ENCODE results near the gene KRTAP12-2.
"Not testable (repeated sequence)": the region's sequence is repeated elsewhere in the genome, so short reads cannot be mapped to it uniquely, and the experiment has no call there.

The KRTAP12-2 gene

DNA sequence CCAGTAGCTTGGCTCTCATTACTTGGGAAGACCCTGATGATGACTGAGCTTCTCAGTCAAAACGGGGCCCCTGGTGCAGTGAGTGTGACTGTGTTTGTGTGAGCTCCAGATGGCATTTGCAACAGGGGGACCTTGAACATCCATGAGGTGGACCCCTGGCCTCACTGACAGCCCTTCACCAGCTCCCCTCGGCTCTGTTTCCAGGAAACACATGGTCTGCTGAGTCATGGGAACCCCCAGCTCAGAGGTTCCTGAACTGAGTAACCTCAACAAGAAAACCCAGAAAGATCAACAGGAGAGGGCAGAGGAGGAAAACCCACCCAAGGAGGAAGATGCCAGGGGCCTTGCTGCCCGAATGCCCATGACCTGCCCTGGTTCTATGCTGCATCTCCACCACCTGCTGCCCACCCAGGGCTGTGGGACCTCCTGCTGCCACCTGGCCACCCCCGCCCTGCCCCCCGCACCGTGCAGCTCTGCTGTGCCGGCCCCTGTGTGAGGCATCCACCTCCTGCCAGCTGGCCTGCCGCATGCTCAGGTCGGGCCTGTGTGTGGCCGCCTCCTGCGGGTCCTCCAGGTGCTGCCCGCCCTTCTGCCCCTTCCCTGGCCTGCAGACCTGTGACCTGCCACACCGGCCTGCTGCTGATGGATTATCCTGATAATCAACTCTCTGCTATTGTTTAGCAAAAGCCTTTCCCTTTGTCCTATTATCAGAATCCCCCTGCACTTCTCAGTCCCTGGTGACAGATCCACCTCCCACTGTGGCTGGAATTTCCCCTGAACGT lies 19.5 kb upstream of the KRTAP12-2 start:
- DNase-seq (ENCODE audit: low read depth in 2 of 2, low spot score in 1 of 2), result no peak

DNA sequence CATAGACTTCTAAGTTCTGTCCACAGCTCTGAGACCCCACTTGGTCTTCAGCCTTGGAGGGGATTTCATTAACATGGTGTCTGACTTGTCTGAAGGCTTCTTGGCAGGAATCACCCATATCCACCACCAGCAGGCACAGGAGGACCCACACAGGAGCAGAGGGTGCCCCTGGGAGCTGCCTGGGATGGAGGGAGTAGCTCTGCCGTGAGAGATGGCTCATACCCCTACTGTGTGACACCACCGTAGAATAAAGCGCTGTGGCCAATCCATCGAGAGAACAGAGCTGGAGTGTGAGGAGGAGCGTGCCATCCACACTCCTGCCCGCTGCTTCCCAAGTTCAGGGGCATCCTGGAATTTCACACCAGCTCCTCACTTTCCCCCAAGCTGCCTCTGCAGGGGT lies 18.3 kb upstream of the KRTAP12-2 start:
- DNase-seq (ENCODE audit: low read depth in 2 of 2, low spot score in 1 of 2), result not testable (repeated sequence)

DNA sequence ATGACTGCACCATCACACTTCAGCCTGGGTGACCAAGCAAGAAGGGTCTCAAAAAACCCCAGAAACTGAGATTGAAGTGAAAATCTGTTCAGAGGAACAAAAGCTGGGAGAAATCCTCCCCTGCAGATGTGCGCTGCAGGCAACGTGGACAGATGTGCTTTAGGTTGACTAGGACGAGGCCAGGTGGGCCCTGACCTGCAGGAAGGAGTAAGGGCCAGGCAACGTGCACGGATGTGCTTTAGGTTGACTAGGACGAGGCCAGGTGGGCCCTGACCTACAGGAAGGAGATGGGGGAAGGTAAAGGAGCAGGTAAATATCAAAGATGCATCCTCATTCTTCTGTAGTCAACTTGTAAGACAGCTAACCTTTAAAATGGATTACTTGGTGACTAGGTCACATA lies 17.8 kb upstream of the KRTAP12-2 start:
- DNase-seq (ENCODE audit: low read depth in 2 of 2, low spot score in 1 of 2), result no peak

DNA sequence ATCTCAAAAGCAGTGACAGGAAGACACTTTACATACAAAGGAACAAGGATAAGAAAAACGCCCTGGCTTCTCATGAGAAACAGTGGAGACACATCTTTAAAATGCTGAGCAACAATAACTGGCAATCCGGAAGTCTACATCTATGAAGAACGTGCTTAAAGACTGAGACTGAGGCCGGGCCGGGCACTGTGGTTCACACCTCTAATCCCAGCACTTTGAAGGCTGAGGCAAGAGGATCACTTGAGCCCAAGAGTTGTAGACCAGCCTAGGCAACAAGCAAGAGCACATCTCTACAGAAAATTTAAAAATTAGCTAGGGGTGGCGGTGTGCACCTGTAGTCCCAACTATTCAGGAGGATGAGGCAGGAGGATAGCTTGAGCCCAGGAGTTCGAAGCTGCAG lies 17.4 kb upstream of the KRTAP12-2 start:
- no peak for DNase-seq (ENCODE audit: low read depth in 2 of 2, low spot score in 1 of 2)

DNA sequence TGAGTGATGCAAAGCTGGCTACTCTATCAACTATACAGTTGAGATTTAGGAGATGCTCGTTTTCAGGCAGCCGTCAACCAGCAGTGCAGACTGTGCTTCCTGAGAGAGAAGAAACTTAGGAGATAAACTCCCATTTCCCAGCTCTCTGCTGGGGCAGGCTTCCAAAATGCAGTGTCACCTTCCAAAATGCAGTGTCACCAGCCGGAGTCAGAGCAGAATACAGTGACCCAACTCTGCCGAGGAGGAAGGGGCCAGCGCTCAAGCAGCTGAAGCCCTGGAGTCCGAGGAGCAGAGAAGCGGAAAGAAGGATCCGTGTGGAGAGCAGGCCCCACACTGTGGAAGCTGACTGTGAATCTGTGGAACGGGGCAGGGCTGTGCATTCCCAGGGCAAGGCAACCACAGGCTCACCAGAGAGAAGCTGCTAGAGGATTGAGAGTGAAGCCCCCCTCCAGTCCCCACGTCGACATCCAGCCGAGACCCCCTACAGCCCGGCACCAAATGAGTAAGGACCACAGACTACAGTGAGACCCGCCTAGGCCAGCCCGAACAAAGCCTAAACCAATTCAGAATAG lies 15.9 kb upstream of the KRTAP12-2 start:
- DNase-seq (ENCODE audit: low read depth in 2 of 2, low spot score in 1 of 2), result no peak

DNA sequence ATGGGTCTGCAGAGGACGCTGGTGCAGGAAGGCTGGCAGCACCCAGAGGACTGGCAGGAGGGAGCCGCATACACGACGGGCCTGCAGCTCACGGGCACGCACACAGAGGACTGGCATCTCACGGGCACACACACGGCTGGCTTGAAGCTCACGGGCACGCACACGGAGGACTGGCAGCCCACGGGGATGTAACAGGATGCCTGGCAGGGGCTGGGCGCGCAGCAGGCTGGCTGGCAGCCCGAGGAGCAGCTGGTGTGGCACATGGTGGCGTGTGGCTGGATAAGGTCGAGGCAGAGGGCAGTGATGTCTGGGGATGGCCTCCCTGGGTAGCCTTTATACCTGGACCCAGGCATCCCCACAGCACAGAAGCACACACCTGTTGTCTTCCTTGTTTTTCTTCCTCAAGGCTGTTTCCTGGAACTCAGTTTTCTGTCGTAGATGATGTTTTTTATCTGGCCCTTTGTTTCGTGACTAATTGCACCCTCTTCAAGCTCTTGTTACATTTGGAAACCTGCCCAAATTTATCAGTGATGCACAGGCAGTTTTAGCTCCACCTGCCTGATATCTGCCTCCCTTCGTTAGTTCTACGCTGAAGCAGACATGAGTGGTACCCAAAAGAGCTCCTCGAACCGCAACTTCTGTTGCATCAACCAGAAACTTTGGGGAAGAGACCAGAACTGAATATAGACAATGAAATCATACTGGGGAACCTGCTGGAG lies 15.3 kb upstream of the KRTAP12-2 start, which contains the start of gene KRTAP12-1:
Gene KRTAP12-1 (minus strand): TSS at position 303 of the 719 bp plus-strand sequence. CDS start 40 bp downstream, at position 263.
- no peak for DNase-seq (ENCODE audit: low read depth in 2 of 2, low spot score in 1 of 2)

DNA sequence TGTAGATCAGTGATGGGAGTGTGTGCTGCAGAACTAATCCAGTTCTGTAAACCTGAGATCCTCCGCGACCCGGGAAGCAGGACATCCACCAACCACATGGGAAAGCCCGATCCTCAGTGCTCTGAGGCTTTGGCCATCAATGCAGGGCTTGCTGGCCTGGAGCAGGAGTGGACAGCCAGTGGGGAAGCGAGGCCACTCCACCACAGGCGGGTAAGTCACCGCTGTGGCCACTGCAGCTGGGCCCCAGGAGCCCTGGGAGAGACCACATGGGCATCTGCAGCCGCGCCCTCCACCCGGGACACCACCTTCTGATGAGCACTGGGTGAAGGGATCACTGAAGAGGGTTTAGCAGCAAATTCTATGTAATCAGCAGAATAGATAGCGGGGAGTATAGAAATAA lies 14.4 kb upstream of the KRTAP12-2 start:
- DNase-seq (ENCODE audit: low read depth in 2 of 2, low spot score in 1 of 2), result no peak

DNA sequence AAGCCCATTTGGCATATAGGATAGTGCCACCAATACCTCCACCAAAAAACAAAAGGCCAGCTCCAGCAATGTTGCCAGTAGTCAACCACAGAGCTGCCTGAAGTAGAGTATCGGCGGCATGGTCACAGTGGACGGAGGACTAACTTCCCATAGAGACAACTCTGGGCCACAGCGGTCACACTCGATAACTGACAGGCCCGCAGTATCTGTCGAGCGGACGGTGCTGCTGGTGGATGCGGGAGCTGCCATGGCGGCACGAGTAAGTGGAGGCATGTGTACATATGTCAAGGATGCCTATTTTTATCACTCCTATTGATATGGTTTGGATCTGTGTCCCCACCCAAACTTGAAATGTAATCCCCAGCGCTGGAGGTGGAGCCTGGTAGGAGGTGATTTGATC lies 11.2 kb upstream of the KRTAP12-2 start:
- no peak for DNase-seq (ENCODE audit: low read depth in 2 of 2, low spot score in 1 of 2)

DNA sequence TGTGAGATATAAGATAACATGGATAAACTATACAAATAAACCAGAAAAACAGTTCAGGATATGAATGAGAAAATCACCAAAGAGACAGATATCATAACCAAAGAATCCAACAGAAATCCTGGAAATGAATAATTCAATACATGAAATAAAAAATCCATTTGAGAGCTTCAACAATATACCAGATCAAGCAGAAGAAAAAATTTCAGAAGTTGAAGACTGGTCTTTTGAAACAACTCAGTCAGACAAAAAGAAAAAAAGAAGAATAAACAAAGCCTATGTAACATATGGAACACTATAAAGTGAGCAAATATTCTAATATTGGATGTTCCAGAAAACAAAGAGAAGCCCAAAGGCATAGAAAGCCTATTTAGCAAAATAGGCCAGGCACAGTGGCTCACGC lies 5.2 kb upstream of the KRTAP12-2 start:
- no peak for DNase-seq (ENCODE audit: low read depth in 2 of 2, low spot score in 1 of 2)

DNA sequence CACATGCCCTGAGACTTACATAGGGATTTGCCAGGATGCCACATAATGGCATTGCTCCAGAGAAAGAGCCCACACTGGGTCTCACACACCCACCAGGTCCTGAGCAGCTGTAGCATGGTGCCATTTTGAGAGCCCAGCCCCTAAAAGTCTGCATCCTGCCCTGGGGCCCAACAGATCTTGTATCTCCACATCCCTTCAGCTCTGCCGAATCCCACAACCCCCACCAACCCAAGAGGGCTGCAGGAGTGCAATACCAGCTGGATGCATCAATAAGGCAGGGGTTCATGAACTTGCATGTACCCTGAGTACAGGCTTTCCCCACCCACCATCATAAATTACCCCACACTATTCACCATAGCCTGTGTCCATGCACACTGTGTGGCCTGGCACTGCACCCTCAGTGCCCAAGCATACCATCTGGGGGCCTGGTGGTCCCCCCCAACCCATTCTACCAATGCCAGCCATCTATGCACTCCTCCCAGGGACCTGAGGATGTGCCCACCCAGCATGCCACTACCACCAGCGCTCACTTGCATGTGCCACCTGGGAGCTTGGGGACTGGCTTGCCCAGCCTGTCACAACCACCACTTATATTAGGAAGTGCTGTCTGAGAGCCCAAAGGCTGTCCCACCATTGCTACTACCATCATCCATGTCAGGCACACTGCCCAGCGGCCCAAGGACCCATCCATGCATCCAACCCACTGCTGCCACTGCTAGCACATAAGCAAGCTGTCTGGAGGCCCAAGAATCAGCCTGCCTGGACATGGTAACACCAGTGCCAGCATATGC lies 4.1 kb upstream of the KRTAP12-2 start:
- DNase-seq (ENCODE audit: low read depth in 2 of 2, low spot score in 1 of 2), result no peak

DNA sequence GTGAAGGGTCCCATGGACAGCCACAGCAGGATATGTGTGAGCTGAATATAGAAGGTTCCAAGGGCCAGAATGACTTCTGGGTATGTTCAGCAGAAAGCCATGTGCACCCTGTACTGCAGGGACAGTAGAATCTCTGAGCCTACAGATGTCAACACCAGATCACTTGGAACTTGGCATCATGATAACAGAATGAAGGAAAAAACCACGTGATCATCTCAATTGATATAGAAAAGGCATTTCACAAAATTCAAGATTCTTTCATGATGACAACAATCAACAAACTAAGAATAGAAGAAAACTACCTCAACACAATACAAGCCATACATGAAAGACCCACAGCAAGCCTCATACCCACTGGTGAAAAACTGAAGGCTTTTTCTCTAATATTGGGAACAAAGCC lies 885 bp upstream of the KRTAP12-2 start:
- DNase-seq (ENCODE audit: low read depth in 2 of 2, low spot score in 1 of 2), result no peak

DNA sequence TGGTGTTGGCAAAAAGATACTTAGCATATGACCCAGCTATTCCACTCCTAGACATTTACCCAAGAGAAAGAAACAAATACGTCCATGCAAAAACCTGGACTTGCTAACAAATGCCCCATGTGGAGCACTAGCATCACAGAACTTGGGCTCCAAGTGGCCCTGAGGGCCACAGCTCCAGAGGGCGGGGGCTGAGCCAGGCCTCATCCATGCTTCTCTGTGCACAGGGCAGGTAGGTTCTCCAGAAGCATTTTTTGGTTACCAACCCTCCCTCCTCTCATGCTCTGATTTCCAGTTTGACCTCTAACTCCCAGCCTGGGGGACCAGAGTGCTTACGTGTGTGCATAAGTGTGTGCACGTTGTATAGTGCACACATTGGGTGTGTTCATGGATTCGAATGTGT lies 2.0 kb downstream of the KRTAP12-2 start:
- no peak for DNase-seq (ENCODE audit: low read depth in 2 of 2, low spot score in 1 of 2)

DNA sequence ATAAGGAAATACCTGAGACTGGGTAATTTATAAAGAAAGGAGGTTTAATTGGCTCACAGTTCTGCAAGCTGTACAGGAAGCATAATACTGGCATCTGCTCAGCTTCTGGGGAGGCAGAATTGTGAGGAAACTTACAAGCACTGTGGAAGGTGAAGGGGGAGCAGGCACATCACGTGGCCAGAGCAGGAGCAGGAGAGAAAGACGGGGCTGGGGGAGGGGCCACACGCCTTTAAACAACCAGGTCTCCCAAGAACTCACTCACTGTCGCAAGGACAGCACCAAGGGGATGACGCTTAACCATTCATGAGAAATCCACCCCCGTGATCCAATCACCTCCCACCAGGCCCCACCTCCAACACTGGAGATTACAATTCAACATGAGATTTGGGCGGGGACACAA lies 5.2 kb downstream of the KRTAP12-2 start:
- not testable (repeated sequence) for DNase-seq (ENCODE audit: low read depth in 2 of 2, low spot score in 1 of 2)

DNA sequence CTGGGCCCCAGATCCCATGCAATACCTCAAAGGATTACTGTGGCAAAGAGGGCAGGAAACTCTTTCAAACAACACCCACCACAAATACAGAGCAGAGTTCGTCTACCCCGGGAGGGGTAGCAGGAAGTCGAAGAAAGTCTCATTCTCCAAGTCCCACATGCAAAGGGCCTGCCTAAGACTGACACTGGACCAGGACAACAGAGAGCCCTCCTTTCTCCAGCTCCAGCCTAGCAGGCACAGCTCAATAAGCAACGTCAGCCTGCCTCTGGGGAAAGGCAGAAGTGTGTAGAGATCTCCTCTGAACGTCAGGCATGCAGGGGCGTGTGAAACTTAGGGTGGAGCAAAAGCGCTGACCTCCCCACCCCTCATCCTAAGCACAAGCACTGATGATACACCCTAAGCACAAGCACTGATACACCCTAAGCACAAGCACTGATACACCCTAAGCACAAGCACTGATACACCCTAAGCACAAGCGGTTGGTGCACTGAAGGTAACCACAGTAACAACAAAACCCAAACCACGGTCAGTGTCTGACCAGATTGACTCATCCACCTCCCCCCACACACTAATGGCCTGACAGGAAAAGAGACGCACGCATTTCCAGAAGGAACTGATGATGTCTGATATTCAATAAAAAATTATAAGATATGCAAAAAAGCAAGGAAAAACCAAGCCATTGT lies 7.7 kb downstream of the KRTAP12-2 start:
- DNase-seq (ENCODE audit: low read depth in 2 of 2, low spot score in 1 of 2), result no peak

DNA sequence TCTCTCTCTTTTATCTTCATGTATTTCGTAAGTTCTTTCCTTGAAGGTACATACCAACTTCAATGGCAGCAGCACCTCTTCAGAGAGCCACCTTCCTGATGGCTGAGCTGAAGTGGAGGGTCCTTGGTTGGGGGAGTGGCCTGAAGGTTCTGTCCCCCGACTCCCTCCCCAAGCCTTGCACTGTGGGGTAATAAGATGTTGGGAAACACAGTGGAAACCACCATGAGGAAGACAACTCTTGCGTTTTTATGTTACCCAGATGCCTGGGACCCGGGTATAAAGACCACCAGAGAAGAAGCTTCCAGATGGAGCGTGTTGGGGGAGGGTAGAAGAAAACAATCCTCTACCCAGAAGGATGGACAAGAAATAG lies 8.2 kb downstream of the KRTAP12-2 start:
- no peak for DNase-seq (ENCODE audit: low read depth in 2 of 2, low spot score in 1 of 2)

DNA sequence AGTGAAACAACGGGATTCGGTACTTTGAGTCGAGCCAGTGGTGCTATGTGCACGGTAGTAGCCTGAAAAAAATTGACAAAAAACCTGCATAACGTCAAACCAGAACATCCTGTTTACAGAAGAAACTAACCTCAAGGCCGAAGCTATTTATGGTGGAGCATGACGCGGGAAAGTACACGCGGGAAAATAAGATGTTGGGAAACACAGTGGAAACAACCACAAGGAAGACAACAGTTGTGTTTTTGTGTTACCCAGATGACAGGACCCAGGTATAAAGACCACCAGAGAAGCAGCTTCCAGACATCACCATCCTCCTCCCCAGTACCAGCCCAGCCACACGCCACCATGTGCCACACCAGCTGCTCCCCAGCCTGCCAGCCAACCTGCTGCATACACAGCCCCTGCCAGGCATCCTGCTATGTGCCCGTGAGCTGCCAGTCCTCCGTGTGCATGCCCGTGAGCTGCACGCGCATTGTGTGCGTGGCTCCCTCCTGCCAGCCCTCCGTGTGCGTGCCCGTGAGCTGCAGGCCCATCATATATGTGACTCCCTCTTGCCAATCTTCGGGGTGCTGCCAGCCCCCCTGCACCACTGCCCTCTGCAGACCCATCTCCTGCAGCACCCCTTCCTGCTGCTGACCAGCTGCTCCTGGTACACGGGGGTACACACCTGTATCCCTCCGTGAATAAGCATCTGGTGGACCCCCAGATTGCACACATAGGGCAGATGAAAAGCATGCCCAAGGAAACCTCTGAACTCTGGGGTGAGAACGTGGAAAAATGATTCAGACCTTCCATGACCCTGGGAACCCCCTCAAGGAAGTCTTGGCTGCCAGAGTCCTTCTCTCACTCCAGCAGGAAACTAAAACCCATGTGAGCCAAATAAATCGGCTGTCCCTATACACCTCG lies 8.8 kb downstream of the KRTAP12-2 start, which contains the start of gene KRTAP12-3:
Gene KRTAP12-3 (plus strand): TSS at position 298 of the 906 bp plus-strand sequence. CDS start 48 bp downstream, at position 346.
- DNase-seq (ENCODE audit: low read depth in 2 of 2, low spot score in 1 of 2), result peak in 1 of 2 donors; percentile 17

DNA sequence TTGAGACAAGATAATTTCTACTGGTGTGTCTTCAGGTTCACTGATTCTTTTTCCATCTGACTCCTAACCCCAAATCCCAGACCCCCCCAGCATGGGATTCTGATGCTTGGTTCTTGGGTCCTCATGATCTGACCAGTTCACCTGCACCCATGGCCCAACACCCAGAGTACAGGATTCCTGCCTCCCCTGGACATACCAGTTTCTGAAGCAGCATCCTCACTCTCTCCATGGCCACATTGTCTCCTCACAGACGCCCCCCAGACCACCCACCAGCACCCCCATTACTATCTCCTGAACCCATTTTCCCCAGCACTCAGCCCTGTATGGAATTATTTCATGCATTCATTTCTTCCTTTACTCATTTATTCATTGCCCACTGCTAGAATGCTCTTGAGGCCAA lies 9.9 kb downstream of the KRTAP12-2 start:
- DNase-seq (ENCODE audit: low read depth in 2 of 2, low spot score in 1 of 2), result no peak

DNA sequence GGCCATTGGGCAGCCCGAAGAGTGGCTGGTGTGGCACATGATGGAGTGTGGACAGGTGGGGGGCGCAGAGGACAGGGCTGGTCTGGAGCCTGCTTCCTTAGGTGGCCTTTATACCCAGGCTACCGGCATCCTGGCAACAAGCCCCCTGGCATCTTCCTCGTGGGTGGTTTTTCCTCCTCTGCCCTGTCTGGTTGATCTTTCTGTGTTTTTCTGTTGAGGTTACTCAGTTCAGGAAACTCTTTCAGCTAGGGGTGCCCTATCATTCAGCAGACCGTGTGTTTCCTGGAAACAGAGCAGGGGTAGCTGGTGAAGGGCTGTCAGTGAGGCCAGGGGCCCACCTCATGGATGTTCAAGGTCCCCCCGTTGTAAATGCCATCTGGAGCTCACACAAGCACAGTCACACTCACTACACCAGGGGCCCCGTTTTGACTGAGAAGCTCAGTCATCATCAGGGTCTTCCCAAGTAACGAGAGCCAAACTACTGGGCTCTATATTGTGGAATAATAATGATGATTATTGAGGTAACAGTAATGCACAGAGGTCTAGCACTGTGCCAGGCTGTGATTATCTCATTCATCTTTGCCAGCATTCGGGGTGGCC lies 12.1 kb downstream of the KRTAP12-2 start, which contains the start of gene KRTAP12-4:
Gene KRTAP12-4 (minus strand): TSS at position 84 of the 600 bp plus-strand sequence. CDS start 45 bp downstream, at position 39.
- no peak for DNase-seq (ENCODE audit: low read depth in 2 of 2, low spot score in 1 of 2)

All from stimulated activated CD8-positive, alpha-beta memory T cell treated with anti-CD3 and anti-CD28 coated beads, Interleukin-4, amount 100 ng/mL, for 1 hour (primary cell).